GM12873 (cell line): Measurements from ENCODE around the gene HOXD10.

ENCODE experiments used
- CTCF ChIP-seq: IDR thresholded peaks from 2 replicates; pipeline ENCODE4 v1.5.1; 2012; ENCODE audit warnings: low read depth, mild to moderate bottlenecking, moderate library complexity, low read length, control low read depth; ENCODE audit not compliant: insufficient read depth; ENCODE audit errors: missing control alignments

HOXD10 gene

GRCh38 chr2:176109192-176109901 is 7.2 kb upstream of the HOXD10 start:
- TF ChIP-seq CTCF, result no peak

- no peak for TF ChIP-seq CTCF
Observed at GRCh38 chr2:176109946-176110345, 6.6 kb upstream of the HOXD10 start.

- no peak for TF ChIP-seq CTCF
Observed at GRCh38 chr2:176110415-176111308, 5.9 kb upstream of the HOXD10 start.

GRCh38 chr2:176111309-176111663 is 5.3 kb upstream of the HOXD10 start:
- peak; percentile 68 for TF ChIP-seq CTCF

- TF ChIP-seq CTCF, result no peak
Observed at GRCh38 chr2:176111846-176112374, 4.7 kb upstream of the HOXD10 start.

- TF ChIP-seq CTCF, result no peak
Observed at GRCh38 chr2:176112375-176113302, 3.9 kb upstream of the HOXD10 start.
